K562 (cell line): ENCODE measurements around the gene HLCS. TPM values are rescaled to one million over a fixed set of nuclear protein-coding genes. Genes with fewer than 3 reads are reported as not detected.
A peak's percentile ranks its signal among the peaks of the same experiment; 100 is the strongest.

ENCODE experiments used
- CREB1 ChIP-seq, 2 experiments: sonication (generic) in 1 of 2; formaldehyde crosslinking in 1 of 2; IDR thresholded peaks; 2 replicates each; pipeline versions ENCODE4 v1.6.1 to v1.8.0; 2012 to 2022; ENCODE audit warnings: inconsistent platforms in 1 of 2, mild to moderate bottlenecking in 1 of 2, missing genetic modification reagents in 1 of 2, moderate library complexity in 1 of 2
- KDM5B ChIP-seq: fragments of 200-600 bp; sonication (generic); IDR thresholded peaks from 2 replicates; pipeline ENCODE4 v1.6.1; 2012; ENCODE audit warnings: low read depth, mild to moderate bottlenecking, moderate library complexity, low read length, control low read depth, inconsistent platforms; ENCODE audit not compliant: insufficient replicate concordance
- LEF1 ChIP-seq: fragments of 450-650 bp; IDR thresholded peaks from 2 replicates; pipeline ENCODE4 v1.6.1; 2016; ENCODE audit warnings: mild to moderate bottlenecking
- MAZ ChIP-seq, 2 experiments: fragments of 450-650 bp in 1 of 2; sonication (generic) in 1 of 2; formaldehyde crosslinking; IDR thresholded peaks in 1 of 2; conservative IDR thresholded peaks in 1 of 2; 2 replicates each; pipeline versions ENCODE4 v1.4.0 to v1.5.0; 2020; ENCODE audit warnings: mild to moderate bottlenecking in 1 of 2, missing genetic modification reagents in 1 of 2
- MBD1 ChIP-seq: fragments of 250-450 bp; sonication (Bioruptor Pico); IDR thresholded peaks from 2 replicates; pipeline ENCODE4 v1.8.0; 2022; ENCODE audit warnings: inconsistent platforms
- MCM3 ChIP-seq: fragments of 450-650 bp; IDR thresholded peaks from 2 replicates; pipeline ENCODE4 v1.6.1; 2016
- MEIS2 ChIP-seq: fragments of 450-650 bp; IDR thresholded peaks from 2 replicates; pipeline ENCODE4 v1.6.1; 2014; ENCODE audit warnings: mild to moderate bottlenecking; ENCODE audit not compliant: partially characterized antibody
- NFE2 ChIP-seq: IDR thresholded peaks from 2 replicates; pipeline ENCODE4 v1.6.1; 2014; ENCODE audit warnings: antibody characterized with exemption, low read depth
- RNF2 ChIP-seq: sonication (generic); IDR thresholded peaks from 2 replicates; pipeline ENCODE4 v1.6.1; 2016
- ZNF318 ChIP-seq, 2 experiments: fragments of 450-650 bp; IDR thresholded peaks; 2 replicates each; pipeline ENCODE4 v1.6.1; 2016; ENCODE audit warnings: mild to moderate bottlenecking in 2 of 2, borderline replicate concordance in 1 of 2, low read depth in 1 of 2, moderate library complexity in 1 of 2
- ZNF324 ChIP-seq: fragments of 250-450 bp; sonication (Bioruptor Pico); IDR thresholded peaks from 2 replicates; pipeline ENCODE4 v1.4.0; 2020; ENCODE audit warnings: mild to moderate bottlenecking
- polyA plus RNA-seq, 8 experiments: library from polyadenylated mRNA; depleted of rRNA in 4 of 8; stranded (reverse) in 5 of 8; unstranded in 3 of 8; fragments of >200 nt; fragmentation: Nextera tagmentation in 2 of 8; fragmentation: Illumina TruSeq in 1 of 8; extraction: Ambion mirVana in 2 of 8; extraction: Trizol in 1 of 8; gene quantifications; 2 replicates each; pipeline versions ENCODE4 v1.2.1 to v1.2.3, GENCODE V29; 2011 to 2014; ENCODE audit warnings: inconsistent platforms in 1 of 8, missing spikeins in 1 of 8
- total RNA-seq, 7 experiments: library from RNA; depleted of rRNA in 6 of 7; stranded (reverse); fragments of >200 nt in 6 of 7; fragmentation: Illumina TruSeq in 2 of 7; extraction: Trizol in 2 of 7; gene quantifications; 2 replicates each; pipeline versions ENCODE4 v1.2.1 to v1.2.3, GENCODE V29; 2011 to 2021; ENCODE audit warnings: low replicate concordance in 1 of 7
- TF ChIP-seq, protein P1 (sequence below): fragments of 450-650 bp; IDR thresholded peaks from 2 replicates; pipeline ENCODE4 v1.6.1; 2018; ENCODE audit warnings: mild to moderate bottlenecking, low read depth; ENCODE audit not compliant: partially characterized antibody
- TF ChIP-seq, protein P2 (sequence below): IDR thresholded peaks from 2 replicates; pipeline ENCODE4 v1.6.1; 2016; ENCODE audit warnings: missing genetic modification characterization, missing compliant biosample characterization

HLCS gene
- total and polyA plus RNA-seq, 9 of the 15 experiments (the other 6 are each of a cell fraction or from before 2014, with no cell fraction given): 3.0 to 21.5 (median 17.1) TPM

DNA sequence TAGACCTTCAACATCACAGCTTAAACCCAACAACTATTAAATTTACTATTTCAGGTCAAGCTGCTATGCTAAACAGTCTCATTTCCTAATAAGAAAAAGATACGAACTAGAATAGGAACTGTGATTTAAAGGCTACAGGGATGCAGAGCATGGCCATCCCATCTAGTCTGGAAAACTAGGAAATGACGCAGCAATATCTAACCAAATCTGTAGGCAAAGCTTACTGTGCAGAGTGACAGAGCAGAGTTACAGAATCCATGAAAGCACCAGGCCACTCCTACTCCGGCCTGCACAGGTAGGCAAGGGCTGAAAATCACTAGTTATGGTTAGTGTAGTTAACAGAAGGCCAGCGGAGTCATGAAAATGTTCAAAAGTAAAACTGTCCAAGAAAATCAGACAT lies 2.1 kb downstream of the HLCS start (continued):
- TF ChIP-seq ZNF318 (IDR thresholded peaks at IDR 0.05; ENCODE audit: borderline replicate concordance in 1 of 2, low read depth in 1 of 2) (no peak), NFE2 (peak; percentile 98), KDM5B (peak; percentile 8), ZNF324 (no peak), MAZ (CRISPR knock-in tag; conservative IDR thresholded peaks at IDR 0.05 in 1 of 2, IDR thresholded peaks at IDR 0.05 in 1 of 2) (no peak), RNF2 (no peak), MBD1 (CRISPR knock-in tag) (no peak), MEIS2 (peak; percentile 64), CREB1 (IDR thresholded peaks at IDR 0.05) (no peak), CREB1 (CRISPR knock-in tag; IDR thresholded peaks at IDR 0.05) (no peak), LEF1 (no peak), MCM3 (no peak)
- TF ChIP-seq, protein P1, sequence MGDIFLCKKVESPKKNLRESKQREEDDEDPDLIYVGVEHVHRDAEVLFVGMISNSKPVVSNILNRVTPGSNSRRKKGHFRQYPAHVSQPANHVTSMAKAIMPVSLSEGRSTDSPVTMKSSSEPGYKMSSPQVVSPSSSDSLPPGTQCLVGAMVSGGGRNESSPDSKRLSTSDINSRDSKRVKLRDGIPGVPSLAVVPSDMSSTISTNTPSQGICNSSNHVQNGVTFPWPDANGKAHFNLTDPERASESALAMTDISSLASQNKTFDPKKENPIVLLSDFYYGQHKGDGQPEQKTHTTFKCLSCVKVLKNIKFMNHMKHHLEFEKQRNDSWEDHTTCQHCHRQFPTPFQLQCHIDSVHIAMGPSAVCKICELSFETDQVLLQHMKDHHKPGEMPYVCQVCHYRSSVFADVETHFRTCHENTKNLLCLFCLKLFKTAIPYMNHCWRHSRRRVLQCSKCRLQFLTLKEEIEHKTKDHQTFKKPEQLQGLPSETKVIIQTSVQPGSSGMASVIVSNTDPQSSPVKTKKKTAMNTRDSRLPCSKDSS: no peak
- TF ChIP-seq, protein P2, sequence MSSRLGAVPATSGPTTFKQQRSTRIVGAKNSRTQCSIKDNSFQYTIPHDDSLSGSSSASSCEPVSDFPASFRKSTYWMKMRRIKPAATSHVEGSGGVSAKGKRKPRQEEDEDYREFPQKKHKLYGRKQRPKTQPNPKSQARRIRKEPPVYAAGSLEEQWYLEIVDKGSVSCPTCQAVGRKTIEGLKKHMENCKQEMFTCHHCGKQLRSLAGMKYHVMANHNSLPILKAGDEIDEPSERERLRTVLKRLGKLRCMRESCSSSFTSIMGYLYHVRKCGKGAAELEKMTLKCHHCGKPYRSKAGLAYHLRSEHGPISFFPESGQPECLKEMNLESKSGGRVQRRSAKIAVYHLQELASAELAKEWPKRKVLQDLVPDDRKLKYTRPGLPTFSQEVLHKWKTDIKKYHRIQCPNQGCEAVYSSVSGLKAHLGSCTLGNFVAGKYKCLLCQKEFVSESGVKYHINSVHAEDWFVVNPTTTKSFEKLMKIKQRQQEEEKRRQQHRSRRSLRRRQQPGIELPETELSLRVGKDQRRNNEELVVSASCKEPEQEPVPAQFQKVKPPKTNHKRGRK (tag): no peak
